Measurements from ENCODE around the gene SHC3.

DNA sequence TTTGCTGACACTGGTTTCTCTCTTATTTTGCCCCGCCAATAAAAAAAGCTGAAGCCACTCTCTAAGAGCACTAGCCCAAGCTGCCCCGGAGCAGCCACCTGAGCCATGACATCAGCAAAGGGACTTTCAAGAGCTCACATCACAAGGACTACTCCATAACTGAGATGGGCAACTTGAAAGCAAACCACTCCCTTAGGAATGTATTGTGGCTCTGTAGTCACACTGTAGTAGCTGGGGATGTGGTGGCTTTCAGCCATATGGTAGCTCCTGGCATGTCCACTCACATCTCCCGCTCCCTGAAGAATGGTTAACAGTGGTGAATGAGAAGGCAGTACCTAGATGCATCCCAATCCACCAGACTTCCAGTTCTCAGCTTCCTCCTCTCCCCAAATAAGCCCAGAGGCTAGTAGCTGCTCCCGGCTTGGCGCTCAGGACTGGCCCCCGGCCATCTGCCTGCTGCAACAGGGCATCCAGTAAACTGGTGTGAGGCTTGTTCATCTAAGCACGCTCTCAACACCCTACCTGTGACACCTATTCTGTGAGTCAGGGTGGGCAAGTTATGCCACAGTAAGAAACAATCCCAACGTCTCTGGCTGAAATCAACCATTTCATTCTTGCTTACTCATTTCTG, 123.6 kb downstream of the SHC3 start:
- TF ChIP-seq, protein P1, sequence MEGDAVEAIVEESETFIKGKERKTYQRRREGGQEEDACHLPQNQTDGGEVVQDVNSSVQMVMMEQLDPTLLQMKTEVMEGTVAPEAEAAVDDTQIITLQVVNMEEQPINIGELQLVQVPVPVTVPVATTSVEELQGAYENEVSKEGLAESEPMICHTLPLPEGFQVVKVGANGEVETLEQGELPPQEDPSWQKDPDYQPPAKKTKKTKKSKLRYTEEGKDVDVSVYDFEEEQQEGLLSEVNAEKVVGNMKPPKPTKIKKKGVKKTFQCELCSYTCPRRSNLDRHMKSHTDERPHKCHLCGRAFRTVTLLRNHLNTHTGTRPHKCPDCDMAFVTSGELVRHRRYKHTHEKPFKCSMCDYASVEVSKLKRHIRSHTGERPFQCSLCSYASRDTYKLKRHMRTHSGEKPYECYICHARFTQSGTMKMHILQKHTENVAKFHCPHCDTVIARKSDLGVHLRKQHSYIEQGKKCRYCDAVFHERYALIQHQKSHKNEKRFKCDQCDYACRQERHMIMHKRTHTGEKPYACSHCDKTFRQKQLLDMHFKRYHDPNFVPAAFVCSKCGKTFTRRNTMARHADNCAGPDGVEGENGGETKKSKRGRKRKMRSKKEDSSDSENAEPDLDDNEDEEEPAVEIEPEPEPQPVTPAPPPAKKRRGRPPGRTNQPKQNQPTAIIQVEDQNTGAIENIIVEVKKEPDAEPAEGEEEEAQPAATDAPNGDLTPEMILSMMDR (IDR thresholded peaks at IDR 0.05) = no peak
- TF ChIP-seq POLR2AphosphoS5 (IDR thresholded peaks at IDR 0.05) (no peak), POLR2A (IDR thresholded peaks at IDR 0.05) (no peak), EP300 (IDR thresholded peaks at IDR 0.05) (no peak)

Data from stomach (tissue), 4 donors.